IMR-90 (cell line): ENCODE results near the gene DYNLT3.

Experiments
- CEBPB ChIP-seq: IDR thresholded peaks from 2 replicates; pipeline ENCODE4 v1.6.1; 2012; ENCODE audit warnings: low read depth, low read length, improper control_type of control experiment
- CTCF ChIP-seq: conservative IDR thresholded peaks from 2 replicates; pipeline ENCODE4 v1.5.1; 2012; ENCODE audit warnings: mild to moderate bottlenecking, low read depth, low read length, improper control_type of control experiment
- FOS ChIP-seq: fragments of 150-350 bp; IDR thresholded peaks from 2 replicates; pipeline ENCODE4 v1.6.1; 2016; ENCODE audit warnings: low read depth, low read length
- MAFK ChIP-seq: IDR thresholded peaks from 2 replicates; pipeline ENCODE4 v1.6.1; 2012; ENCODE audit warnings: low read depth, low read length, improper control_type of control experiment
- MAZ ChIP-seq: IDR thresholded peaks from 2 replicates; pipeline ENCODE4 v1.6.1; 2012; ENCODE audit warnings: low read depth, mild to moderate bottlenecking, low read length, improper control_type of control experiment, moderate library complexity, borderline replicate concordance
- POLR2A ChIP-seq: IDR thresholded peaks from 2 replicates; pipeline ENCODE4 v1.6.1; 2012; ENCODE audit warnings: mild to moderate bottlenecking, low read depth, low read length
- RAD21 ChIP-seq: IDR thresholded peaks from 2 replicates; pipeline ENCODE4 v1.6.1; 2012; ENCODE audit warnings: low read length, improper control_type of control experiment
- RCOR1 ChIP-seq: IDR thresholded peaks from 2 replicates; pipeline ENCODE4 v1.6.1; 2012; ENCODE audit warnings: mild to moderate bottlenecking, low read length, improper control_type of control experiment; ENCODE audit not compliant: insufficient replicate concordance
- RFX5 ChIP-seq: IDR thresholded peaks from 2 replicates; pipeline ENCODE4 v1.8.0; 2012; ENCODE audit warnings: low read depth, mild to moderate bottlenecking, low read length, moderate library complexity
- SMC3 ChIP-seq: fragments of 150-350 bp; IDR thresholded peaks from 2 replicates; pipeline ENCODE4 v1.6.1; 2016; ENCODE audit warnings: low read depth, mild to moderate bottlenecking, antibody characterized with exemption, low read length, moderate library complexity
- USF2 ChIP-seq: fragments of 150-350 bp; IDR thresholded peaks from 2 replicates; pipeline ENCODE4 v1.6.1; 2017; ENCODE audit warnings: mild to moderate bottlenecking, antibody characterized with exemption, low read length, low read depth
- TF ChIP-seq, protein P1 (sequence below): fragments of 150-350 bp; IDR thresholded peaks from 2 replicates; pipeline ENCODE4 v1.6.1; 2016; ENCODE audit warnings: low read depth, mild to moderate bottlenecking, low read length, moderate library complexity, borderline replicate concordance

GRCh38 chrX:37817579-37817978 is 29.8 kb downstream of the DYNLT3 start:
- TF ChIP-seq RFX5 = no peak
- no peak for TF ChIP-seq CTCF
- TF ChIP-seq, protein P1, sequence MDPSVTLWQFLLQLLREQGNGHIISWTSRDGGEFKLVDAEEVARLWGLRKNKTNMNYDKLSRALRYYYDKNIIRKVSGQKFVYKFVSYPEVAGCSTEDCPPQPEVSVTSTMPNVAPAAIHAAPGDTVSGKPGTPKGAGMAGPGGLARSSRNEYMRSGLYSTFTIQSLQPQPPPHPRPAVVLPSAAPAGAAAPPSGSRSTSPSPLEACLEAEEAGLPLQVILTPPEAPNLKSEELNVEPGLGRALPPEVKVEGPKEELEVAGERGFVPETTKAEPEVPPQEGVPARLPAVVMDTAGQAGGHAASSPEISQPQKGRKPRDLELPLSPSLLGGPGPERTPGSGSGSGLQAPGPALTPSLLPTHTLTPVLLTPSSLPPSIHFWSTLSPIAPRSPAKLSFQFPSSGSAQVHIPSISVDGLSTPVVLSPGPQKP = no peak
- TF ChIP-seq RAD21 = no peak
- no peak for TF ChIP-seq MAZ
- no peak for TF ChIP-seq POLR2A
- TF ChIP-seq USF2 = no peak
- no peak for TF ChIP-seq SMC3
- TF ChIP-seq CEBPB = no peak
- no peak for TF ChIP-seq FOS
- no peak for TF ChIP-seq RCOR1
- no peak for TF ChIP-seq MAFK
